GM12891 (cell line): Measurements from ENCODE around the gene EGFR.

Experiments
- DNase-seq: peaks from one replicate; pipeline ENCODE4 v3.0.0; 2011; ENCODE audit warnings: low spot score; ENCODE audit not compliant: insufficient read length
- FAIRE-seq: peaks from 2 replicates; lab custom pipeline; 2011; peaks lifted over from hg19 to GRCh38; lab: Jason Lieb, UNC
- PAX5 ChIP-seq: IDR thresholded peaks from 2 replicates; pipeline ENCODE4 v1.6.1; 2011; ENCODE audit warnings: low read length, moderate library complexity, mild to moderate bottlenecking; ENCODE audit not compliant: insufficient read depth, severe bottlenecking
- POLR2A ChIP-seq: IDR thresholded peaks from 2 replicates; pipeline ENCODE4 v1.6.1; 2011; ENCODE audit warnings: low read depth, low read length, control low read depth
- POLR2AphosphoS5 ChIP-seq: IDR thresholded peaks from 2 replicates; pipeline ENCODE4 v1.6.1; 2011; ENCODE audit warnings: low read depth, low read length, control low read depth
- POU2F2 ChIP-seq: IDR thresholded peaks from 2 replicates; pipeline ENCODE4 v1.6.1; 2011; ENCODE audit warnings: low read depth, mild to moderate bottlenecking, control low read depth, low read length, moderate library complexity
- SPI1 ChIP-seq: IDR thresholded peaks from 2 replicates; pipeline ENCODE4 v1.6.1; 2011; ENCODE audit warnings: low read depth, low read length, control low read depth
- TAF1 ChIP-seq: IDR thresholded peaks from 2 replicates; pipeline ENCODE4 v1.6.1; 2011; ENCODE audit warnings: low read depth, low read length, control low read depth

Gene EGFR

GRCh38 chr7:55237156-55237893 is 218.5 kb downstream of the EGFR start:
- FAIRE-seq, result no peak
- DNase-seq, result no peak
- no peak for TF ChIP-seq PAX5
- TF ChIP-seq POU2F2, result no peak
- no peak for TF ChIP-seq TAF1
- TF ChIP-seq POLR2AphosphoS5, result no peak

GRCh38 chr7:55239406-55239805 is 220.6 kb downstream of the EGFR start:
- FAIRE-seq (no peak), DNase-seq (no peak)
- TF ChIP-seq TAF1, result no peak
- no peak for TF ChIP-seq POU2F2
- no peak for TF ChIP-seq PAX5
- TF ChIP-seq POLR2A, result no peak
- no peak for TF ChIP-seq SPI1
- no peak for TF ChIP-seq POLR2AphosphoS5

- no peak for FAIRE-seq
- no peak for TF ChIP-seq POLR2A
- TF ChIP-seq TAF1, result no peak
- no peak for TF ChIP-seq SPI1
- no peak for TF ChIP-seq PAX5
- TF ChIP-seq POU2F2, result no peak
- no peak for TF ChIP-seq POLR2AphosphoS5
- no peak for DNase-seq
Measured at GRCh38 chr7:55240418-55241142, 221.8 kb downstream of the EGFR start.

- no peak for TF ChIP-seq POLR2A
- TF ChIP-seq POLR2AphosphoS5, result no peak
- no peak for TF ChIP-seq PAX5
- no peak for TF ChIP-seq SPI1
- TF ChIP-seq POU2F2, result no peak
- no peak for TF ChIP-seq TAF1
- FAIRE-seq (no peak), DNase-seq (no peak)
Measured at GRCh38 chr7:55241958-55242357, 223.1 kb downstream of the EGFR start.

GRCh38 chr7:55242613-55243012 is 223.8 kb downstream of the EGFR start:
- DNase-seq (no peak), FAIRE-seq (no peak)
- no peak for TF ChIP-seq POLR2A
- no peak for TF ChIP-seq PAX5
- TF ChIP-seq POU2F2, result no peak
- no peak for TF ChIP-seq SPI1
- TF ChIP-seq TAF1, result no peak
- TF ChIP-seq POLR2AphosphoS5, result no peak

- TF ChIP-seq POLR2A (no peak), TAF1 (no peak), POLR2AphosphoS5 (no peak), PAX5 (no peak), POU2F2 (no peak), SPI1 (no peak)
- DNase-seq (no peak), FAIRE-seq (no peak)
Measured at GRCh38 chr7:55244006-55244745, 225.4 kb downstream of the EGFR start.

- FAIRE-seq (no peak), DNase-seq (no peak)
Measured at GRCh38 chr7:55245271-55245723, 226.5 kb downstream of the EGFR start.

GRCh38 chr7:55246171-55246570 is 227.4 kb downstream of the EGFR start:
- FAIRE-seq, result no peak
- TF ChIP-seq POLR2A (no peak), SPI1 (no peak), TAF1 (no peak), POLR2AphosphoS5 (no peak), PAX5 (no peak), POU2F2 (no peak)
- no peak for DNase-seq

More at GRCh38 chr7:55245271-55245723, 226.5 kb downstream of the EGFR start:
- TF ChIP-seq TAF1, result no peak

GRCh38 chr7:55247428-55247827 is 228.6 kb downstream of the EGFR start:
- FAIRE-seq (no peak), DNase-seq (no peak)
- TF ChIP-seq PAX5 (no peak), POU2F2 (no peak), SPI1 (no peak), POLR2AphosphoS5 (no peak), TAF1 (no peak), POLR2A (no peak)
